ENCODE data around the gene FPGS. TPM values are rescaled to one million over a fixed set of nuclear protein-coding genes. Genes with fewer than 3 reads are reported as not detected.

Gene FPGS
- total and polyA plus RNA-seq, 7 donors: 9.2 to 51.3 (median 32.6) TPM

DNA sequence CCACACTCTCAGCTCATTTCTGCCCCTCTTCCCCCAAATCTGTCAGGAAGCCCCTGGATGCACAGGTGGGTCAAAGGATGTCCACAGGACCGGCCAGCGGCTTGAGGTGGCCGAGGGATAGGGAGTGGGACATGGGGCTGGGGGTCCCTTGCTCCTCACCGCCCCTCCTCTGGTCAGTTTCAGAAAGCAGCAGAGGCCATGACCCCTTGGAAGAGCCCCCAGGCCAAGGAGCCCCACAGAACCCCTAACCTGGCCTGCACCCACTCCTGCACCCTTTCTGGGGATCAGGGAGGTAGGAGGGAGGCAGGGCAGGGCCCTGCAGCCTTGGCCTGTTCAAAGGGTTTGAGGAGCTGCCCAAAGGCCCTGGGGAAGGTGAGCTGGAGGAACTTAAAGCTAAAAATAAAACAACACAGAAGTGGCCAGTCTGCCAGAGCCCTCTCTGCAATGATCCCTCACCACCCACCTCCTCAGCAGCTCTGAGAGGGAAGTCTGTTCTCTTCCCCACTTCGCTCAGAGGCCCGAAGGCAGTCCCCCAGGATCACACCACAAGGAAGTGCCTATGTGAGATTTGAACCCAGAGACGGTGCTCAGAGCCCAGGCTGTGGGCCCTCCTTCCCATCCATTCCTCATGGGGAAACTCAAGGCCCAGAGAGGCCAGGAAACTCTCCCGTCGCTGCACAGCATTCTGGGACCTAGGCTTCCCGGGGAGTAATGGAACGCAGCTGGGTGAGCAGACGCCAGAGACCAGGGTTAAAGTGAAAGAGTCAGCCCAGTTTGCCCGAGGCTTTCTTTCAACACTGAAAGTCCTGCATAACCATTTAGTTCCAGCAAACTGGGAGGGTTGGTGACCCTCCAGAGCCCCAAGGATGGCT is 50.9 kb downstream of the FPGS start:
- DNase-seq: no peak
- Histone ChIP-seq H3K4me1 (peaks cover 0 to 21% (median 14%) of the 10 kb centered on the region in 4 donors), H3K36me3 (no peaks in the 10 kb centered on the region), H3K27ac (peak overlapping the region; percentile 73 to 77 (median 74)), H3K27me3 (no peaks in the 10 kb centered on the region), H3K4me3 (peak overlapping the region; percentile 30 to 56 (median 48)), H3K9me3 (peaks cover 0 to 2% (median under 1%) of the 10 kb centered on the region in 4 donors)
- intact Hi-C loops (cut with DNase I): no loop called here
- 43 to 72% methylated on average over 13 of the region's 13 CpGs for WGBS, 2 donors
- no peak for TF ChIP-seq EP300 (IDR thresholded peaks at IDR 0.05)
- TF ChIP-seq, protein P1, sequence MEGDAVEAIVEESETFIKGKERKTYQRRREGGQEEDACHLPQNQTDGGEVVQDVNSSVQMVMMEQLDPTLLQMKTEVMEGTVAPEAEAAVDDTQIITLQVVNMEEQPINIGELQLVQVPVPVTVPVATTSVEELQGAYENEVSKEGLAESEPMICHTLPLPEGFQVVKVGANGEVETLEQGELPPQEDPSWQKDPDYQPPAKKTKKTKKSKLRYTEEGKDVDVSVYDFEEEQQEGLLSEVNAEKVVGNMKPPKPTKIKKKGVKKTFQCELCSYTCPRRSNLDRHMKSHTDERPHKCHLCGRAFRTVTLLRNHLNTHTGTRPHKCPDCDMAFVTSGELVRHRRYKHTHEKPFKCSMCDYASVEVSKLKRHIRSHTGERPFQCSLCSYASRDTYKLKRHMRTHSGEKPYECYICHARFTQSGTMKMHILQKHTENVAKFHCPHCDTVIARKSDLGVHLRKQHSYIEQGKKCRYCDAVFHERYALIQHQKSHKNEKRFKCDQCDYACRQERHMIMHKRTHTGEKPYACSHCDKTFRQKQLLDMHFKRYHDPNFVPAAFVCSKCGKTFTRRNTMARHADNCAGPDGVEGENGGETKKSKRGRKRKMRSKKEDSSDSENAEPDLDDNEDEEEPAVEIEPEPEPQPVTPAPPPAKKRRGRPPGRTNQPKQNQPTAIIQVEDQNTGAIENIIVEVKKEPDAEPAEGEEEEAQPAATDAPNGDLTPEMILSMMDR (IDR thresholded peaks at IDR 0.05): no peak
- TF ChIP-seq POLR2AphosphoS5 (IDR thresholded peaks at IDR 0.05): no peak
- TF ChIP-seq POLR2A (IDR thresholded peaks at IDR 0.05): no peak

DNA sequence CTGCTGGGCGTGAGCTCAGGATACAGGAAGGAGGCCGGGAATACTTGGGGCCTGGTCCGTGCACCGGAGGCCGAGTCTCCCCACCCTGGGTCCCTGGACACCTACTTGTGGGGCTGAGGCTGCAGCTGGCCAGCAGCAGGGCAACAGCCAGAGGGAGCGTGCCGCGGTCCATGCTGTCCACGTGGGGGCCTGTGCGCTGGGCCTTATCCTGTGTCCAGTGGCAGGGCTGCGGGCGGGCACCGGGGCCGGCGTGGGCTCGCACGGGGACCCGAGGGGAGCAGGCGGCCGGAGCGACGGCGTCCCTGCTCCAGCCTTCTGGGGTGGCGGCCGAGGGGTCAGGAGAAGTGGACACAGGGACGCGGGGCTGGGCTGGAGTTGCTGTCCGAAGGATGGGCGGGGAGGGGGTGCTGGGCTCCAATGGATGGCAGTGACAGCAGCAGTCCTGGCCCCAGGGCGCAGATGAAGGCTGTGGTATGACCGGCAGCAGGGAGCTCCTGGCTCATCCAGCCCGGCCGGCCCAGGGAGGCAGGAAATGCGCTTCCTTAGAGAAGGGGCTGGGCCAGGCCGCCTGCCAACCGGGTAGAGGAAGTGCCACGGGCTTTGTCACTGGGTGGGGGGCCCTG is 51.6 kb downstream of the FPGS start, which contains the start of gene ENG:
Gene ENG, minus strand, starts transcription at position 475 of the 623 bp plus-strand sequence. Its CDS starts 303 bp downstream, at position 172.
- Histone ChIP-seq H3K4me1 (peaks cover 0 to 21% (median 15%) of the 10 kb centered on the region in 4 donors), H3K36me3 (no peaks in the 10 kb centered on the region), H3K27me3 (no peaks in the 10 kb centered on the region), H3K27ac (peak within 1 kb of the TSS; percentile 73 to 77 (median 74)), H3K4me3 (peak within 1 kb of the TSS; percentile 30 to 56 (median 48)), H3K9me3 (peaks cover 0 to 2% (median under 1%) of the 10 kb centered on the region in 4 donors)
- TF ChIP-seq, protein P1 (IDR thresholded peaks at IDR 0.05): no peak
- TF ChIP-seq EP300 (IDR thresholded peaks at IDR 0.05) (no peak), POLR2A (IDR thresholded peaks at IDR 0.05) (no peak), POLR2AphosphoS5 (IDR thresholded peaks at IDR 0.05) (peak in 3 of 4 donors; percentile 46 to 55 (median 49))
- peak; percentile 90 for DNase-seq
- intact Hi-C loops (cut with DNase I): no loop called here
- WGBS, 2 donors: 21 to 47% methylated on average over 37 of the region's 37 CpGs

DNA sequence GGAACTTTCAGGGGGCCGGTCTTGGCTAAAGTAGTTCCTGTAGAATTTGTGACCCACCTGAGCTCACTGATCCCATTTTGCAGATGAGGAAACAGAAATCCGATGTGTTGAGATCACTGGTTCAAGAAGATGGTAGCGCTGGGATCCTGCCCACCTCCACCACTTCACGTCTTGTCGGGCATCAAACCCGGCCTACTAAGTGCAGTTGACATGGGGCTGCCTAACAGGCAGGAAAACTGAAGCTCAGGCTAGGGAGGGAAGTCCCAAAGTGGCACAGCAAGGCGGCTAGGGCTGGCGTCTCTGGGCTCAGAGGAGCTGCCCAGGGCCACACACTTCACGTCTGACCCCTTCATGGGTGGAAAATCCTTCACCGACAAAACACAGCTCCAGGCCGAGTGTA is 52.3 kb downstream of the FPGS start:
- DNase-seq: no peak
- peaks cover 0 to 21% (median 15%) of the 10 kb centered on the region in 4 donors for H3K4me1 ChIP-seq
- intact Hi-C loops (cut with DNase I): no loop called here
- no peaks in the 10 kb centered on the region for H3K9me3 ChIP-seq
- no peaks in the 10 kb centered on the region for H3K27me3 ChIP-seq
- TF ChIP-seq POLR2A (IDR thresholded peaks at IDR 0.05): no peak
- TF ChIP-seq, protein P1 (IDR thresholded peaks at IDR 0.05): no peak
- TF ChIP-seq EP300 (IDR thresholded peaks at IDR 0.05): no peak
- no peak for TF ChIP-seq POLR2AphosphoS5 (IDR thresholded peaks at IDR 0.05)
- H3K36me3 ChIP-seq: no peaks in the 10 kb centered on the region
- WGBS, 2 donors: 72 to 73% methylated on average over 11 of the region's 11 CpGs
- peak overlapping the region; percentile 73 to 77 (median 74) for H3K27ac ChIP-seq
- H3K4me3 ChIP-seq: peak overlapping the region; percentile 30 to 56 (median 48)

DNA sequence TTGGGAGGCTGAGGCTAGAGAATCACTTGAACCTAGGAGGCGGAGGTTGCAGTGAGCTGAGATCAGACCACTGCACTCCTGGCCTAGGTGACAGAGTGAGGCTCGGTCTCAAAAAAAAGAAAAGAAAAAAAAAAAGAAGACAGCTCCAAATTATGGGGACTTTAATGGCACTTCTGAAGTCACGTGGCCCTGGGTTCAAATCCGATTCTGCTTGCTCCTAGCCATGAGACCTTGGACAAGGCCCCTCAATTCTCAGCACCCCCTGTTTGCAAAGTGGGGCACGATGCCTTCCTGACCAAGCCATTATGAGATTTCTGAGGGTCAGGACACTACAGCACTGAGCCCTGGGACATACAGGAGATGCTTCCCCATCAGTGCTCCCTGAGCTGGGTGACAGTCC is 52.8 kb downstream of the FPGS start:
- intact Hi-C loops (cut with DNase I): no loop called here
- no peak for DNase-seq

More for the DNA sequence above, 52.8 kb downstream of the FPGS start:
- no peaks in the 10 kb centered on the region for H3K36me3 ChIP-seq
- WGBS, 2 donors: 95 to 96% methylated on average over 5 of the region's 5 CpGs
- peaks cover 0 to 21% (median 15%) of the 10 kb centered on the region in 4 donors for H3K4me1 ChIP-seq
- H3K27me3 ChIP-seq: no peaks in the 10 kb centered on the region
- no peaks in the 10 kb centered on the region for H3K9me3 ChIP-seq
- TF ChIP-seq POLR2A (IDR thresholded peaks at IDR 0.05) (no peak), POLR2AphosphoS5 (IDR thresholded peaks at IDR 0.05) (no peak), EP300 (IDR thresholded peaks at IDR 0.05) (no peak)
- TF ChIP-seq, protein P1 (IDR thresholded peaks at IDR 0.05): no peak
- H3K4me3 ChIP-seq: no peak overlapping the region
- H3K27ac ChIP-seq: peak overlapping the region in 2 of 4 donors; percentile 73 to 77
